B cell (primary cell): Measurements from ENCODE around the gene ABHD13.

Source experiments
- EZH2 ChIP-seq: IDR thresholded peaks from 2 replicates; pipeline ENCODE4 v1.6.1; 2012; ENCODE audit warnings: borderline replicate concordance, low read depth, mild to moderate bottlenecking, moderate library complexity, low read length; ENCODE audit not compliant: insufficient read depth, poor library complexity, severe bottlenecking
- TF ChIP-seq, protein P1 (sequence below): fragments of 200-600 bp; IDR thresholded peaks from one replicate; pipeline ENCODE4 v1.8.0; 2022; ENCODE audit warnings: antibody characterized with exemption, mild to moderate bottlenecking

DNA sequence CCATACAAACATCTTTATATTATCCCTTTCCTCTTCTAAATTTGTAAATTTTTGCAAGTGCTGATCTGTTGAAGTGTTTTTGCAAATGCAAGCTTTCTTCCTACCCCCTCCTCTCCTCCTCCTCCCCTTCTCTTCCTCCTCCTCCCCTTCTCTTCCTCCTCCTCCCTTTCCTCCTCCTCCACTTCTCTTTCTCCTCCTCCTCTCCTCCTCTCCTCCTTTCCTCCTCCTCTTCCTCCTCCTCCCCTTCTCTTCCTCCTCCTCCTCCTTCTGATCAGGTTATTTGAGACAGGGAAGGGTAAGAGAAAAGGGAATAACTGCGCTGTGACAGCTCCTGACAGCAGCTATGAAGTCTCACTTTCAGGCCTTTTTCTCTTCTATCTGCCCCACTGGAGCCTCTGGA is 60.3 kb downstream of the ABHD13 start:
- no peak for TF ChIP-seq EZH2
- TF ChIP-seq, protein P1, sequence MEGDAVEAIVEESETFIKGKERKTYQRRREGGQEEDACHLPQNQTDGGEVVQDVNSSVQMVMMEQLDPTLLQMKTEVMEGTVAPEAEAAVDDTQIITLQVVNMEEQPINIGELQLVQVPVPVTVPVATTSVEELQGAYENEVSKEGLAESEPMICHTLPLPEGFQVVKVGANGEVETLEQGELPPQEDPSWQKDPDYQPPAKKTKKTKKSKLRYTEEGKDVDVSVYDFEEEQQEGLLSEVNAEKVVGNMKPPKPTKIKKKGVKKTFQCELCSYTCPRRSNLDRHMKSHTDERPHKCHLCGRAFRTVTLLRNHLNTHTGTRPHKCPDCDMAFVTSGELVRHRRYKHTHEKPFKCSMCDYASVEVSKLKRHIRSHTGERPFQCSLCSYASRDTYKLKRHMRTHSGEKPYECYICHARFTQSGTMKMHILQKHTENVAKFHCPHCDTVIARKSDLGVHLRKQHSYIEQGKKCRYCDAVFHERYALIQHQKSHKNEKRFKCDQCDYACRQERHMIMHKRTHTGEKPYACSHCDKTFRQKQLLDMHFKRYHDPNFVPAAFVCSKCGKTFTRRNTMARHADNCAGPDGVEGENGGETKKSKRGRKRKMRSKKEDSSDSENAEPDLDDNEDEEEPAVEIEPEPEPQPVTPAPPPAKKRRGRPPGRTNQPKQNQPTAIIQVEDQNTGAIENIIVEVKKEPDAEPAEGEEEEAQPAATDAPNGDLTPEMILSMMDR, result no peak
